COLO668 (cell line): ENCODE data around the gene PIP4K2A.
"Not testable (repeated sequence)": the region's sequence is repeated elsewhere in the genome, so short reads cannot be mapped to it uniquely, and the experiment has no call there.

Experiments
- DNase-seq: peaks from one replicate; lab custom pipeline; 2025; ENCODE audit not compliant: unreplicated experiment; lab: John Stamatoyannopoulos, UW

PIP4K2A gene

DNA sequence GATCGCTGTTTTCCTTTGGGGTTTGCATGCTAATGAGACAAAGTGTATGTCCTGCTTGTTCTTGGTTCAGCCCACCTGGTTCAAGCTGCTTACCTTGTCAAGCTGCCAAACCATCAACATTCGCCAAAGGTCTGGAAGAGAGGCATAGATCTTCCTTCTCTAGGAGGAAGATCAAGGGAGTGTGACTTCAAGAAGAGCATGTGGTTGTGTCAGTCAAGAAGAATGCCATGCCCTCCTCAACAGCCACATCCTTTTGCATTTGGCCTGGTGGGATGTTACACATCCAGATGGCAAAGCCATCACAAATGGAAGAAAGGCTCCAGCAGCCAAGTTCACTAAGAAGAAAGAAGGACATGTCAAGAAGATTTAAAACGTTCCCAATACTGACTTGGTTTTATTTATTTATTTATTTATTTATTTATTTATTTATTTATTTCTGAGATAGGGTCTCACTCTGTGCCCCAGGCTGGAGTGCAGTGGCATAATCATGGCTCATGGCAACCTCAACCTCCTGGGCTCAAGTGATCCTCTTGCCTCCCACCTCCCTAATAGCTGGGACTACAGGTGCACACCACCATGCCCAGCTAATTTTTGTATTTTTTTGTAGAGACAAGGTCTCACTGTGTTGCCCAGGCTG lies 5.1 kb upstream of the PIP4K2A start:
- no peak for DNase-seq

GRCh38 chr10:22718659-22719058 lies 4.3 kb upstream of the PIP4K2A start:
- not testable (repeated sequence) for DNase-seq

- no peak for DNase-seq
Measured at GRCh38 chr10:22717728-22718127, 3.4 kb upstream of the PIP4K2A start.

- DNase-seq, result no peak
Measured at GRCh38 chr10:22716943-22717342, 2.6 kb upstream of the PIP4K2A start.

DNA sequence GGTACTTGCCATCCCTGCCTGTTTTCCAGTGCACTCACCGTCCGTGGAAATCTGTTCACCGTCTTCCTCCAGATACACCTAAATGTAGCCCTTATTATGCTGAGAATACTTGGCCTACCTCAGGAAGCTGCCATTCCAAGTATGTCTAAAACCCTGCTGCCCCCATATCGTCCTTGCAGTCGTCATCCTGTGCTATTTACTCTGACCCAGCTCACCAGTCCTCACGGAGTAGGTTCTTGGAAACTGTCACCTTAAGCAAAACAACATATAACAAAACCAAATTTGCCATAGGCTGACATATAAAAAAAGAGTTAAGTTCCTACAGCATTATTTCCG lies 880 bp upstream of the PIP4K2A start:
- DNase-seq, result no peak

DNA sequence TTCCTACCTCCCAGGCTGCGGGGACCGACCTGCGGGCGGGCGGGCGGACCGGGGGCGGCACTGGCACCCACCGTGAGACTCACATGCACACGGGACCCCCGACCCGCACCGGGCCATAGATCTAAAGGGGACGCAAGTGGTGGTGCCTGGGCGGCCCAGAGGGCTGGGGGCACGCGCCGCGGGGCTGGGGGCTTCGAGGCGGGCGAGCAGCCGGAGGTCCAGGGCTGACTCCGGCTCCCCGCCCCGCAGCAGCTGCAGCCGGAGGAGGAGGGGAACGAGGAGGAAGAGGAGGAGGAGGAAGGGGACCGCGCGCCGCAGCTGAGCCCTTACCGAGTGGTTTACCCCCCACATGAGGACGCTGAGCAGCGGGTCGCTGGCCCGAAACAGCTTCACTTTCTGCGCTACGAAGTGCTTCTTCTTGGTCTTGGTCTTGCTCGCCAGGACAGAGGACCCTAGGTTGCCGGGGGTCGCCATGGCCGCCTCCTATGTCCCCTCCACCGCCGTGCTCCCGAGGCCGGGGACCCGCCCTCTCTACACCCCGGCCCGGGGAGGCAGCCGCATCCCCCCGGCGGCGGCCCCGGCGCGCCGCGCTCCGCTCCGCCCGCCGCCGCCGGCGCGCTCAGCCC lies 412 bp downstream of the PIP4K2A start:
- DNase-seq, result peak; percentile 38

GRCh38 chr10:22712956-22713852 lies 1.2 kb downstream of the PIP4K2A start:
- DNase-seq, result peak; percentile 44

DNA sequence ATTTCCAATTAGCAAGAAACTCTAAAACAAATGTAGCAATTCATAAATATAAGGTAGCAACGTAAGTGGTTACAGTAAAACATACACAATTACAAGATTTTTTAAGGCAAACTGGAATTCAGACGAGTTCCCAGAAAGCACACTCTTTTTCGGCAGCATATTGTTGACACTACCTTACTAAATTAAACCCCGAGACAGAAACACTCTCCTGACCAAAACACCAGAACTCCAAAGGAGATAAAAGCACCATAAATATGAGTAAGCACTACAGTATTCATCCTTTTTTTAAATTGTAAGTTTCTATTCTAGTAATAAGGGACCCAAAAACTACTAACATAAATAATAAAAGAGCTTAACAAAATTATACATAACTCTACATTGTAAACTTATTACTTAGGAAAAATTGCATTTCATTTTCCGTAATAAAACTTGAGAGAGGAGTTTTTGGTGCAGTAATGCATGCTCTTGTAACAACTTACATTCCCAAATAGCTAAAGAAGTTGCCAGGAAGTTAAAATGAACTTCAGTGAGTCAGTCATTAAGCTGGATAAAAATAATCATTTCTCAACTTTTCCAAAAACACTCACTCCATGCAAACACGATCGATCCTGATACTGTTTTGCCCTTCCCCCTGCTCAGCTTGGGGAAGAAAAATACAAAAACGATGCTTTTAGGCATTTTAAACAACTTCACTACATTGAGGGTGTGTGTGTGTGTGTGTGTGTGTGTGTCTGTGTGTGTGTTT lies 2.0 kb downstream of the PIP4K2A start:
- no peak for DNase-seq

- DNase-seq, result no peak
Measured at GRCh38 chr10:22711373-22711772, 3.0 kb downstream of the PIP4K2A start.

DNA sequence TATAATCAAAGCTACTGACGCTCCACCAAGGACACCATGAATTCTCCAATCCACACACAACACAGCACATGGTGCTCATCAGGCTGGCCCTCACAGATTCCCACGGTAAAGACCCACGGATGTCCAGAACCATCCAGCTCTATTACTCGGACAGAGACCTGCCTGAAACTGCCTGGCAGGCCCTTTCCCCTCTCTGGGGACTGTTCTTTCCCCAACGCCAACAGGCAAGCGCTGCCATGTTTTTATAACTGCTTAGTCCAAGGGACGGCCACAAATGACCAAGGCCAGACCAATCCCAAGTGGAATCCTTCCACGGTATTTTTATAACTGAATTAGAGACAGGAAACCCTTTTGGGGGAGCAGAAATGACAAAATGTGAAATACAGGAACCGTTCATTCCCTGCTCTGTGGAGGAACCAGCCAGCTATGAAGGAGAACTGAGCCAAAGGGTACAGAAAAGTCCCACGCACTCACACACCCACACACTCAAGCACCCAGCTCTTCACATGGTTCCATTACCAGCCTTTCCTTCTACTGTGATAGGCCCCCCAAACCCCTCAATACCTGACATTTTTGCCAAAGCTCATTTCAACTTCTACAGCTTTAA lies 4.1 kb downstream of the PIP4K2A start:
- DNase-seq, result no peak

DNA sequence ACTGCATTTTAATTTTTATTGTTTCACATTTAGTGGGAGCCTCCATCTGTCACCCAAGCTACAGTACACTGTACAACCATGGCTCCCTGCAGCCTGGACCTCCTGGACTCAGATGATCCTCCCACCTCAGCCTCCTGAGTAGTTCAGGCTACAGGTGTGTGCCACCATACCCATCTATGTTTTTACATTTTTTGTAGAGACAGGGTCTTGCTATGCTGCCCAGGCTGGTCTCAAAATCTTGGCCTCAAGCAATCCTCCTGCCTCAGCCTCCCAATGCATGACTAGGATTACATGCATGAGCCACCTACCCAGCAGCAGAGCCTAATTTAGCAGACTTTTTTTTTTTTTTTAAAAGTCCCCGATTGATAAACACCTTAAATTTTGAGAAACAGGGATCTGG lies 5.6 kb downstream of the PIP4K2A start:
- DNase-seq, result no peak

- no peak for DNase-seq
Measured at GRCh38 chr10:22705527-22705926, 8.9 kb downstream of the PIP4K2A start.

GRCh38 chr10:22704942-22705341 lies 9.4 kb downstream of the PIP4K2A start:
- no peak for DNase-seq

DNA sequence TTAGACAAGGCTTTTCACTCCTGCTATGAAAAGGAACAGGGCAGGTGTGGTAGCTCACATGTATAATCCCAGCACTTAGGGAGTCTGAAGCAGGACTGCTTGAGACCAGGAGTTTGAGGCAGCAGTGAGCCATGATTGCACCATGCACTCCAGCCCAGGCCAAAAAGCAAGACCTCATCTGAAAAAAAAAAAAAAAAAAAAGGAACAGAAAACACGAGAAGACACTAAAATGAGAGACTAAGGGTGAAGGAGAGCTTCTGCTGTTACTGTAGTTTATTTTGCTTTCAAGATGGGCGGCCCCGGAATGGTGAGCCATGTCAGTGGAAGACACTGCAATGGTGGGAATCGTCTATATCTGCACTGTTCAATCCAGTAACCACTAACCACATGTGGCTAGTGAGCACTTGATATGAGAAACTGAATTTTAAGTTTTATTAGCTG lies 9.9 kb downstream of the PIP4K2A start:
- no peak for DNase-seq

DNA sequence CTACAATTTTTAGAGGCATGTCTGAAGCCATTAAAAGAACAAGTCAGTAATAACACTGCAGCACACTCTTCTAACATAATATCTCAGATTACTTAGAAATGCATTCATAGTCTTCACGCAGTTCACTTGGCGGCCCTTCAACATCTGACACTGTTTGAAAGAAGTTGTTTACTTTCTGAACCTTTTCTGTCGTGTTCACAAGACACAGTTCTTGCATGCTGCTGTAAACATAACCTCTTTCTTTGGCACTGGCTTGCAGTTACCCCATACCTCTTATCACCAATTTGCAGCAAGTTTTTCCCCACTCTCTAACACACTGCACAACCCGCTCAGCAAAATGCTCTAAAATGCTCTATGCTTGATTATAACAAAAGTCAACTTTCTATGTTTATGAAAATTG lies 12.0 kb downstream of the PIP4K2A start:
- no peak for DNase-seq

DNA sequence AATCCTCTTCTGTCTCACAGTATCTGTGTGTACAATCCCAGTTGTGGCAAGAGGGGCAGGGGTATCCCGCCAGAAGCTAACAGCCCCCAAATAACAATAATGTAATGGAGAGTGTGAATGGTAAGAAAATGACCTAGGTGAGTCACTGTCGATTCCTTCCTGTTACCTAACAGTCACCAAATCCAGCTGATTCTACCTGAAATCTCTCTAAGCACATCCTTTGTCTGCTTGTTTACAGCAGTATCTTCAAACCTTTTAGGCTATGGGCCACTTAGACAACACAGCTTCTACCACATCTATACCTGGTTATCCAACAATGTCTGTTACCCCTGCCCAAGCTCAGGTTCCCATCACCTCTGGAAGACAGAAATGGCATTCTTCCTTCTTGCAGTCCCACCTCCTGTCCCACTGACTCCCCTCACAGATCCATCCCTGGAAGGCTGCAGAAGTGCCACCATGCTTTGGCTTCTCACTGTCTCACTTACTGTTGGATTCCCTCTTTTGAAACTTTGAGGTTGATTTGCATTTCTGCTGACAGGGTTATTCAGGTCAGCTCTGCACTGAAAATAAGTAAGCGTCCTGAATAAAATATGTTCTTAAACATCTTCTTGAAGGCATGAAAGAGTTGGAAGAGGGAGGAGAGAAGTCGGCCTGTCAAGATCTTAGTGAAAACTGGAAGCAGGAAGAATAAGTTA lies 13.1 kb downstream of the PIP4K2A start:
- no peak for DNase-seq

DNA sequence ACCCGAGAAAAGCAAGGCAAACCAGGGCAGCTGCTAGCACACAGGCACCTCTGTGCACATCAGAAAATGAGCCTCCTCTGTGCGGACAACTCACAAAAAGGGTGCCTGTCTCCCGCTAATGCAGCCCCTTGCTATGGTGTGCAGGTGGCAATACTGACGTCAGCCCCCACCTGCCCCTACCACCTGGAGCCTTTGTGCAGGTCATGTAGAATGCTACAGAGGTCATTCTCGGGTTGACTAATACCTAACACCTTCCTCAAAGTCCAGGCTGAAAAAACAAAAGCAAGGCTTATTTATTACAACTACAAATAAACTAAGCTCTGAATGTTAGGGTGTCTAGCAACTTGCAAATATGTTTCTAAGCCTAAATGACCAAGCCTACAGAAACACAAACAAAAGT lies 13.9 kb downstream of the PIP4K2A start:
- DNase-seq, result peak; percentile 70

DNA sequence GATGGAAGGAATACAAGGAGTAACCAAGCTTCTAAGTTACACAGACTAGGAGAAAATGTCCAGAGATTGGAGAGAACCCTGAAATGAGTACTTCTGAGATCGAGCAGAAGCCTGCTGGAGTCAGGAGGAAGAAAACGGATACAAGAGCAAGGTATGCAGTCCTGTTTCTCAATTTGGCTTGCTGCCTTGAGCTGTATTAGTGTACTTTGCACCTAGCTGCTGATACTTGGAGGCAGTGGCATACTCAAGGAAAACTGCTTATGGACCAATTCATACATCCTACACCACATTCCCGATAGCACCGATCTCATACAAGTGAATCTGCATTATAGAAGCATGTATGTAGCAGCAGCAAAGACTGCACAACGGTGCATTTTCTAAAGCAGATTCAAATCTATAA lies 14.4 kb downstream of the PIP4K2A start:
- DNase-seq, result peak; percentile 19

DNA sequence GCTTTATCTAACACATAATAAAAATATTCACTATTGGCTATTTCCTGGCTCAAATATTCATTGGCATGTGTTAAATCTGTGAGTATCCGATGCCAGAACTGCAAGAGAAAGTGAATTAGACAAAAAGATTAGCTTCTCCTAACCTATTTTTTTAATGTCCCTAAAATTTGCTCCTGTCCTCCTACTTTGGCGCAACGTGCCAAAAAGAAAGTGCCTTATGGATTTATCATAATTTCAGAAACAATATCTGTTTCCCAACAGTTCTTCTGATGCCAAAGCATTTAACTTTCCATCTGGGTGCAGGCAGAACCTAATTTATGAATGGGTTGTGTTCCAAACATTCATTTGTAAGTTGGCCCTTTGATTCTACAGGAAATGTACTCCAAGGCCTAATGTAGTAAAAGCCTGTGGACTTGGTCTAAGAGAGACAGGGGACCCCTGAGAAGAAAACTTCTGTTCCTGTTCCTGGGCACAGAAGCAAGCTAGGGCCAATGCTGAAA lies 15.4 kb downstream of the PIP4K2A start:
- DNase-seq, result no peak

- no peak for DNase-seq
Measured at GRCh38 chr10:22697800-22698199, 16.6 kb downstream of the PIP4K2A start.
